Measurements from ENCODE around the gene JAKMIP2. TPM values are rescaled to one million over a fixed set of nuclear protein-coding genes. Genes with fewer than 3 reads are reported as not detected.

JAKMIP2 gene
- total RNA-seq, 1 donor from 2014 or later = 35.6 TPM

DNA sequence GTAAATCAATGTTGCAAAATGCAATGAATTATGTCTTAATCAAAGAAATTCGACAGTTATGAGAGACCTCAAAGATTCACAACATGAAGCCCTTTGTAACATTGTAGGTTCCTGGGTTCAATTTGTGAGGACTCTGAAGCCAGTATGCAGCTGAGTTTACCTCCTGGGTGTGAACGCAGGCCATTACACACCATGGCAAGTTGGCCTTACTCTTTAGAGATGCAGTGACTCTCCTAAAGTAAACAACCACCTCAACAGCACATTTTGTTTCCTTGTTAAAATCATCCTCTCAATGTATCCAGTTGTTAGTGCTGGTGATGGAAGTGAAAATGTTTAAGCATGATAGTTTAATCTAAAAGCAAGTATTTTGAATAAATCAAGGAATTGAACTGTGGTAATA lies 73.8 kb downstream of the JAKMIP2 start:
- Mint-ChIP-seq H3K27ac (ENCODE audit: unreplicated experiment) (no peak overlapping the region), H3K36me3 (ENCODE audit: low read depth) (peaks cover 4% of the 10 kb centered on the region), H3K27me3 (ENCODE audit: low read depth) (no peaks in the 10 kb centered on the region), H3K9me3 (peaks cover 3% of the 10 kb centered on the region), H3K4me3 (no peak overlapping the region), H3K4me1 (no peaks in the 10 kb centered on the region)
- TF ChIP-seq, protein P1, sequence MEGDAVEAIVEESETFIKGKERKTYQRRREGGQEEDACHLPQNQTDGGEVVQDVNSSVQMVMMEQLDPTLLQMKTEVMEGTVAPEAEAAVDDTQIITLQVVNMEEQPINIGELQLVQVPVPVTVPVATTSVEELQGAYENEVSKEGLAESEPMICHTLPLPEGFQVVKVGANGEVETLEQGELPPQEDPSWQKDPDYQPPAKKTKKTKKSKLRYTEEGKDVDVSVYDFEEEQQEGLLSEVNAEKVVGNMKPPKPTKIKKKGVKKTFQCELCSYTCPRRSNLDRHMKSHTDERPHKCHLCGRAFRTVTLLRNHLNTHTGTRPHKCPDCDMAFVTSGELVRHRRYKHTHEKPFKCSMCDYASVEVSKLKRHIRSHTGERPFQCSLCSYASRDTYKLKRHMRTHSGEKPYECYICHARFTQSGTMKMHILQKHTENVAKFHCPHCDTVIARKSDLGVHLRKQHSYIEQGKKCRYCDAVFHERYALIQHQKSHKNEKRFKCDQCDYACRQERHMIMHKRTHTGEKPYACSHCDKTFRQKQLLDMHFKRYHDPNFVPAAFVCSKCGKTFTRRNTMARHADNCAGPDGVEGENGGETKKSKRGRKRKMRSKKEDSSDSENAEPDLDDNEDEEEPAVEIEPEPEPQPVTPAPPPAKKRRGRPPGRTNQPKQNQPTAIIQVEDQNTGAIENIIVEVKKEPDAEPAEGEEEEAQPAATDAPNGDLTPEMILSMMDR (conservative IDR thresholded peaks at IDR 0.05) = no peak
- no peak for DNase-seq (ENCODE audit: low read depth, low spot score)

DNA sequence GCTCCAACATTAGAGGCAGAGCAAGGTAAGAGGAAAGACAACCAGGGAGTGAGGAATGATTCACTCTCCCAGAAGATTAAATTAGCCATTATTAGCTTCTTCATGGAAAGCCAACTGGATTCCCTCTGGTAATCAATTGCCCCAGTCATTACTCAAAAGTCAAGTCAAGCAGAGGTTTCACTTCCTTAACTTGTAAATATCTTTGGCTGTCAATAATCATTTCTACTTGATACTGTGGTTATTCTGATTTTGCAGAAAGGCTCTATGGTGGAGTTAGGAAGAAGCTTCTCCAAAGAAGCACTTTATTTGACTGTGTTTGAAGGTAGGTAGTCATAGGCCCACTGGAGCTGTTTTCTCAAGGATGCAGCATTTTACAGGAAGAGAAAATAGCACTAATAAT lies 78.0 kb downstream of the JAKMIP2 start:
- Mint-ChIP-seq H3K27me3 (ENCODE audit: low read depth) (no peaks in the 10 kb centered on the region), H3K4me3 (no peak overlapping the region), H3K27ac (ENCODE audit: unreplicated experiment) (no peak overlapping the region), H3K4me1 (no peaks in the 10 kb centered on the region), H3K36me3 (ENCODE audit: low read depth) (peaks cover 10% of the 10 kb centered on the region), H3K9me3 (peaks cover 5% of the 10 kb centered on the region)
- DNase-seq (ENCODE audit: low read depth, low spot score) = no peak
- TF ChIP-seq, protein P1 (conservative IDR thresholded peaks at IDR 0.05) = no peak

DNA sequence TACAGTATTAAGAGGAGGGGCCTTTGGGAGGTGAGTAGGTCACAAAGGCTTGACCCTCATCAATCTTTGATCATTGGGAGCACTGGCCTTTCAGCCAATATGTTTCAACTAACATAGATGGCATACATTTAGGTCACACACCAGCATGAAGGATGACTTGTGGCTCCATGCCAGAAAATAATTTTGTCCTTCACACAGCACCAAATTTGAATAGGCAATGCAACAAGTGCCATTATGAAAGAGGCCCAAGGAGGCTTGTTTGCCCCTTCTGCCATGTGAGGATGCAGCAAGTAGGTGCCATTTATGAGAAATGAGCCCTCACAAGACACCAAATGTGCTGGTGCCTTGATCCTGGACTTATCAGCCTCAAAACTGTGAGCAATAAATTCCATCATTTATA lies 81.1 kb downstream of the JAKMIP2 start:
- Mint-ChIP-seq H3K27me3 (ENCODE audit: low read depth) (no peaks in the 10 kb centered on the region), H3K36me3 (ENCODE audit: low read depth) (peaks cover 32% of the 10 kb centered on the region), H3K9me3 (peaks cover 20% of the 10 kb centered on the region), H3K4me1 (no peaks in the 10 kb centered on the region), H3K4me3 (no peak overlapping the region), H3K27ac (ENCODE audit: unreplicated experiment) (no peak overlapping the region)
- no peak for DNase-seq (ENCODE audit: low read depth, low spot score)
- TF ChIP-seq, protein P1 (conservative IDR thresholded peaks at IDR 0.05) = no peak

DNA sequence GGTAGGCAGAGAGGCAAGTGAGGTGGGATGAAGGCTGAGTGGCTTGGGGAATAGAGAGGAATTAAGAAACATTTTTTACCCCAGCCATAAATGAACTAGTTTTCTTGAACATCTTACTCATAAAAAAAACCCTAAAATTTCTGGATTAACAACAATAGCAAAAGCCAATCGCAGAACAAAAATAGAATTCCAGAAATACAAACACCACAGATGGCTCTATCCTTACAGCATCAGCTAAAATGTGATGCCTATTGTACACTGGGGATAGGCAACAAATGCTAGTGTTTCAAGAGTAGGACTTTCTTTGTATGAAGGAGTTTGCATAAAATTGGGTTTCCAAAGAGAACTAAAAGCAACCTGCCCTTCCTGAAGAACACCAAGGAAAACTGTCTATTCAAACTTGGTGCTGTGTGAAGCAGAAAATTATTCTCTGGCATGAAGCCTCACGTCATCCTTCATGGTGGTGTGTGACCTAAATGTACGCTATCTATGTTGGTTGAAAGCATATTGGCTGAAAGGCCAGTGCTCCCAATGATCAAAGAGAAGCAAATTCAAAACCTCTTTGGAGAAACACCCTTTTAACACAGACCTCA lies 82.9 kb downstream of the JAKMIP2 start:
- H3K27me3 Mint-ChIP-seq (ENCODE audit: low read depth) = no peaks in the 10 kb centered on the region
- peaks cover 1% of the 10 kb centered on the region for H3K4me1 Mint-ChIP-seq
- peaks cover 20% of the 10 kb centered on the region for H3K9me3 Mint-ChIP-seq
- H3K36me3 Mint-ChIP-seq (ENCODE audit: low read depth) = peaks cover 36% of the 10 kb centered on the region
- no peak overlapping the region for H3K27ac Mint-ChIP-seq (ENCODE audit: unreplicated experiment)
- TF ChIP-seq, protein P1 (conservative IDR thresholded peaks at IDR 0.05) = no peak
- H3K4me3 Mint-ChIP-seq = no peak overlapping the region
- DNase-seq (ENCODE audit: low read depth, low spot score) = no peak

DNA sequence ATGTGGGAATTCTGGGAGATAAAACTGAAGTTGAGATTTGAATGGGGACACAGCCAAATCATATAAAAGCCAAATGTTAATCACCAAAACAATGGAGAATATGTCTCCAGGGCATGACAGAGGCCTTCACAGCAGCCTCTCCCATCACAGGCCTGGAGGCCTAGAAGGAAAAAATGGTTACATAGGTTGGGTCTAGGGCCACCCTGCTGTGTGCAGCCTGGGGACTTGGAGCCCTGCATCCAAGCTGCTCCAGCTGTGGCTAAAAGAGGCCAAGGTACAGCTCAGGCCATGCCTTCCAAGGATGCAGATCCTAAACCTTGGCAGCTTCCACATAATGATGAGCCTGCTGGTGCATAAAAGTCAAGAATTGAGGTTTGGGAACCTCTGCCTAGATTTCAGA lies 85.1 kb downstream of the JAKMIP2 start:
- no peaks in the 10 kb centered on the region for H3K27me3 Mint-ChIP-seq (ENCODE audit: low read depth)
- H3K4me1 Mint-ChIP-seq = peaks cover 8% of the 10 kb centered on the region
- H3K36me3 Mint-ChIP-seq (ENCODE audit: low read depth) = peaks cover 36% of the 10 kb centered on the region
- H3K9me3 Mint-ChIP-seq = peaks cover 20% of the 10 kb centered on the region
- DNase-seq (ENCODE audit: low read depth, low spot score) = no peak
- H3K4me3 Mint-ChIP-seq = no peak overlapping the region
- TF ChIP-seq, protein P1 (conservative IDR thresholded peaks at IDR 0.05) = no peak
- H3K27ac Mint-ChIP-seq (ENCODE audit: unreplicated experiment) = no peak overlapping the region

All from neural crest cell (in vitro differentiated cells).